Karpas-422 (cell line): ENCODE measurements around the gene GPC6. TPM values are rescaled to one million over a fixed set of nuclear protein-coding genes. Genes with fewer than 3 reads are reported as not detected.

Source experiments
- DNase-seq: peaks from one replicate; pipeline ENCODE4 v3.0.0-alpha.2; 2015
- H2AFZ ChIP-seq: fragments of 200-600 bp; sonication (generic); 2 replicates; pipeline ENCODE4 v1.6.1; 2014; ENCODE audit warnings: antibody characterized with exemption, low read length, mixed read lengths
- H3K27ac ChIP-seq: fragments of 200-600 bp; sonication (generic); 2 replicates; pipeline ENCODE4 v1.5.1; 2014; ENCODE audit warnings: mild to moderate bottlenecking, low read length, moderate library complexity
- H3K27me3 ChIP-seq: fragments of 200-600 bp; sonication (generic); 2 replicates; pipeline ENCODE4 v1.6.1; 2014; ENCODE audit warnings: low read length, mixed read lengths
- H3K36me3 ChIP-seq: fragments of 200-600 bp; sonication (generic); 2 replicates; pipeline ENCODE4 v1.6.1; 2014; ENCODE audit warnings: low read length, mixed read lengths; ENCODE audit not compliant: insufficient read depth
- H3K4me1 ChIP-seq: fragments of 200-600 bp; sonication (generic); 2 replicates; pipeline ENCODE4 v1.6.1; 2014; ENCODE audit warnings: mild to moderate bottlenecking, low read length, mixed read lengths
- H3K4me2 ChIP-seq: fragments of 200-600 bp; sonication (generic); 2 replicates; pipeline ENCODE4 v1.6.1; 2014; ENCODE audit warnings: low read length, low read depth, mild to moderate bottlenecking; ENCODE audit not compliant: poor library complexity, severe bottlenecking
- H3K4me3 ChIP-seq: fragments of 200-600 bp; sonication (generic); 2 replicates; pipeline ENCODE4 v1.5.1; 2014; ENCODE audit warnings: mild to moderate bottlenecking, antibody characterized with exemption, low read length, mixed read lengths
- H3K79me2 ChIP-seq: fragments of 200-600 bp; sonication (generic); 2 replicates; pipeline ENCODE4 v1.6.1; 2014; ENCODE audit warnings: mild to moderate bottlenecking, low read length, mixed read lengths
- H3K9ac ChIP-seq: fragments of 200-600 bp; sonication (generic); 2 replicates; pipeline ENCODE4 v1.6.0; 2014; ENCODE audit warnings: low read length
- H3K9me2 ChIP-seq: fragments of 200-600 bp; sonication (generic), shearing (Covaris generic); replicated peaks from 2 replicates; pipeline ENCODE4 v1.6.0; 2014; ENCODE audit warnings: mild to moderate bottlenecking, low read length, moderate library complexity; ENCODE audit not compliant: insufficient read depth
- H3K9me3 ChIP-seq: fragments of 300-700, 200-600 bp; sonication (generic); 2 replicates; pipeline ENCODE4 v1.6.1; 2014; ENCODE audit warnings: low read length, mixed read lengths
- H4K20me1 ChIP-seq: fragments of 200-600 bp; sonication (generic); 2 replicates; pipeline ENCODE4 v1.6.1; 2014; ENCODE audit warnings: mild to moderate bottlenecking, antibody characterized with exemption, low read length, low read depth; ENCODE audit not compliant: insufficient read depth
- total RNA-seq: library from RNA; depleted of rRNA; stranded (reverse); fragments of >200 nt; shearing (Covaris generic); gene quantifications from 2 replicates; pipeline ENCODE4 v1.2.3, GENCODE V29; 2014; ENCODE audit warnings: low replicate concordance

GPC6 gene
- total RNA-seq, 1 experiment from 2014 or later = not detected

GRCh38 chr13:93732186-93732585, 505.6 kb downstream of the GPC6 start:
- Histone ChIP-seq H3K4me2 (no peak overlapping the region), H3K79me2 (no peaks in the 10 kb centered on the region), H3K9ac (no peak overlapping the region), H3K4me3 (no peak overlapping the region), H3K9me3 (peaks cover 33% of the 10 kb centered on the region), H3K27ac (no peak overlapping the region), H2AFZ (no peak overlapping the region), H3K9me2 (no peaks in the 10 kb centered on the region), H3K4me1 (no peaks in the 10 kb centered on the region), H4K20me1 (no peaks in the 10 kb centered on the region), H3K36me3 (no peaks in the 10 kb centered on the region), H3K27me3 (no peaks in the 10 kb centered on the region)
- no peak for DNase-seq

DNA sequence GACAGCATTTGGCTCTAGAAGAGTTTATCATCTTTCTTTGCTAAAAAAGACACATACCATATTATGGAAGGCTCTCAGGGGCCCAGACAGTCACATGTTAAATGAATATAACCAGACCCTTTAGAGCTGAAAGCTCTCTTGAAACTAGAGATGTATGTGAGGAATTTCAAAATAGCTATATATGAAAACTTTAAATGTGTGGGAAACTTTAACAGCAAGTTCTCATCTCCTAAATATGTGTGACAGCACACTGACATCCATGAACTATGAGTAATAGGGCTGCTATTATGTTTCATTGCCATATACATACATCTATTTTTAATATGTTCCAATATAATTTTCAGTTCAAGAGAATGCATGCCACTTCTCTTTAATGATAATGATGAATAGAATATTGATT, 509.5 kb downstream of the GPC6 start:
- H3K27me3 ChIP-seq = no peaks in the 10 kb centered on the region
- no peaks in the 10 kb centered on the region for H3K36me3 ChIP-seq
- H2AFZ ChIP-seq = no peak overlapping the region
- H3K9me2 ChIP-seq = no peaks in the 10 kb centered on the region
- H3K27ac ChIP-seq = no peak overlapping the region
- no peak overlapping the region for H3K9ac ChIP-seq
- no peak for DNase-seq
- peaks cover 19% of the 10 kb centered on the region for H3K9me3 ChIP-seq
- no peak overlapping the region for H3K4me2 ChIP-seq
- no peaks in the 10 kb centered on the region for H3K4me1 ChIP-seq
- no peak overlapping the region for H3K4me3 ChIP-seq
- no peaks in the 10 kb centered on the region for H3K79me2 ChIP-seq
- no peaks in the 10 kb centered on the region for H4K20me1 ChIP-seq

DNA sequence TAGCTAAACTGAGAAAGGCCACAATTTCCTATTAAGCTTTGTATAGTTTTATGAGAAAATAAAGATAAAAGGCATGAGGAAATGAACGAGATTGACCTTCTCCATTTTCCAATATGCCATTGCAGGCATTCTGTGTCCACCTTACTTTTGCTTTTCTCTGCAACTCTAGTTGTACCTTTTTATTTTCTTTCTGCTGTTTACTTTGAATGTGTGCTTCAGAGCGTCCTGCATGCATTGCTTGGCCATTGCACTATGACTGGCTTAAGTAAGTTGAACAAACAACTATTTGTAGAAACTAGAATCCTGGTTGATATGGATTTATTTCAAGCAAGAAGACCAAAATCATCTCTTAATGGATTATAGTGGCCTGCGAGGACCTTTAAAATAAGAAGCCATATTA, 510.3 kb downstream of the GPC6 start:
- no peak overlapping the region for H3K27ac ChIP-seq
- H3K36me3 ChIP-seq = no peaks in the 10 kb centered on the region
- no peaks in the 10 kb centered on the region for H3K9me2 ChIP-seq
- H3K4me1 ChIP-seq = no peaks in the 10 kb centered on the region
- no peaks in the 10 kb centered on the region for H3K79me2 ChIP-seq
- H4K20me1 ChIP-seq = no peaks in the 10 kb centered on the region
- no peak for DNase-seq
- H3K4me3 ChIP-seq = no peak overlapping the region
- H2AFZ ChIP-seq = no peak overlapping the region
- H3K4me2 ChIP-seq = no peak overlapping the region
- H3K9ac ChIP-seq = no peak overlapping the region
- H3K9me3 ChIP-seq = peaks cover 17% of the 10 kb centered on the region
- no peaks in the 10 kb centered on the region for H3K27me3 ChIP-seq

- H3K4me3 ChIP-seq = no peak overlapping the region
Observed at GRCh38 chr13:93740334-93740733, 513.7 kb downstream of the GPC6 start.

DNA sequence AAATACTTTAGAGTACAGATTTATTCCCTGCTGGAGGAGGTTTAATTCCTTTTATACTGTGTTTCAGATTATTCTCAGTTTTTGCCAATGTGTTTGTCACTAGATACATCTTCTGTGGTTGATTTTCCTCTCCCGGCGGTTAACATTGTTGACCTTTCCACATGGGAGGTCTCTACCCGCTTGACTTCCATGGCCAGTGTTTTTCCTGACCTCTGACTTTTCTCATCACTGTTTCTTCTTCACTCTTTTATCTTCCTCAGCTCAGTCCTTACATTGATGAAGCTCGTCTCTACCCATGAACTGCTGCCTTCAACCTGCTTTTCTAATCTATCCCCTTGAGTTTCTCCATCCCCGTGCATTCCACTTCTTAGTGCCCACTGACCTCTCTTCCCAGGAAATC, 517.4 kb downstream of the GPC6 start:
- no peaks in the 10 kb centered on the region for H3K27me3 ChIP-seq
- no peak overlapping the region for H3K27ac ChIP-seq
- no peaks in the 10 kb centered on the region for H3K4me1 ChIP-seq
- H3K4me2 ChIP-seq = no peak overlapping the region
- no peaks in the 10 kb centered on the region for H4K20me1 ChIP-seq
- no peaks in the 10 kb centered on the region for H3K9me2 ChIP-seq
- H3K9me3 ChIP-seq = peaks cover 13% of the 10 kb centered on the region
- no peaks in the 10 kb centered on the region for H3K79me2 ChIP-seq
- no peaks in the 10 kb centered on the region for H3K36me3 ChIP-seq
- no peak overlapping the region for H2AFZ ChIP-seq
- H3K4me3 ChIP-seq = no peak overlapping the region
- DNase-seq = no peak
- no peak overlapping the region for H3K9ac ChIP-seq

More at GRCh38 chr13:93740334-93740733, 513.7 kb downstream of the GPC6 start:
- Histone ChIP-seq H3K79me2 (no peaks in the 10 kb centered on the region), H3K27me3 (no peaks in the 10 kb centered on the region), H3K4me2 (no peak overlapping the region), H3K4me1 (no peaks in the 10 kb centered on the region), H3K9me3 (peaks cover 13% of the 10 kb centered on the region), H3K27ac (no peak overlapping the region), H3K36me3 (no peaks in the 10 kb centered on the region), H4K20me1 (no peaks in the 10 kb centered on the region), H3K9ac (no peak overlapping the region), H3K9me2 (no peaks in the 10 kb centered on the region), H2AFZ (no peak overlapping the region)
- no peak for DNase-seq

GRCh38 chr13:93744886-93745285, 518.3 kb downstream of the GPC6 start:
- Histone ChIP-seq H4K20me1 (no peaks in the 10 kb centered on the region), H3K27me3 (no peaks in the 10 kb centered on the region), H3K4me1 (no peaks in the 10 kb centered on the region), H3K36me3 (no peaks in the 10 kb centered on the region), H3K79me2 (no peaks in the 10 kb centered on the region), H2AFZ (no peak overlapping the region), H3K9ac (no peak overlapping the region), H3K9me3 (peaks cover 13% of the 10 kb centered on the region), H3K4me3 (no peak overlapping the region), H3K4me2 (no peak overlapping the region), H3K9me2 (no peaks in the 10 kb centered on the region), H3K27ac (no peak overlapping the region)
- no peak for DNase-seq

- Histone ChIP-seq H3K9me3 (peaks cover 17% of the 10 kb centered on the region), H3K9ac (no peak overlapping the region), H3K9me2 (no peaks in the 10 kb centered on the region), H3K79me2 (no peaks in the 10 kb centered on the region), H4K20me1 (no peaks in the 10 kb centered on the region), H3K27ac (no peak overlapping the region), H3K4me2 (no peak overlapping the region), H3K4me1 (no peaks in the 10 kb centered on the region), H3K27me3 (no peaks in the 10 kb centered on the region), H2AFZ (no peak overlapping the region), H3K4me3 (no peak overlapping the region), H3K36me3 (no peaks in the 10 kb centered on the region)
- no peak for DNase-seq
Observed at GRCh38 chr13:93745884-93746283, 519.3 kb downstream of the GPC6 start.

DNA sequence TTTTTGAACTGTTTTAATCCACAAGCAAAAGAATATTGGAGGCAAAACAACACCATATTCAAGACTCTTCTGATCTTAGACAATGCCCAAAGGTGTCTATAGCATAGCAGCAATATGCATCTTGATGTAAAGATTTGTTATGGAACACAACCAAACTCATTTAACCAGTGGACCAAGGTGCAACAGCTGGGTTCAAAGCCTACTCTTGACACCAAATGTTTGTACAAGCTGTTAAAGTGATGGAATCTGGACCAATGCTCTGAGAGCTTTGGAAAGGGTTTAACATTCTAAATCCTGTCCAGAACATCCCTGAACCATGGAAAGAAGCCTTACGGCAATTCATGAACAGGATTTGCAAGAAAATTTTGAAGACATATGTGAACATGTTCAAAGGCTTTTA, 520.0 kb downstream of the GPC6 start:
- Histone ChIP-seq H3K9me2 (no peaks in the 10 kb centered on the region), H3K27me3 (no peaks in the 10 kb centered on the region), H3K9me3 (peaks cover 19% of the 10 kb centered on the region), H3K36me3 (no peaks in the 10 kb centered on the region), H3K79me2 (no peaks in the 10 kb centered on the region), H3K4me2 (no peak overlapping the region), H3K9ac (no peak overlapping the region), H3K4me3 (no peak overlapping the region), H3K27ac (no peak overlapping the region), H4K20me1 (no peaks in the 10 kb centered on the region), H2AFZ (no peak overlapping the region), H3K4me1 (no peaks in the 10 kb centered on the region)
- no peak for DNase-seq

GRCh38 chr13:93750676-93751075, 524.1 kb downstream of the GPC6 start:
- no peaks in the 10 kb centered on the region for H3K4me1 ChIP-seq
- H3K9ac ChIP-seq = no peak overlapping the region
- H3K9me2 ChIP-seq = no peaks in the 10 kb centered on the region
- H2AFZ ChIP-seq = no peak overlapping the region
- H3K4me3 ChIP-seq = no peak overlapping the region
- peaks cover 24% of the 10 kb centered on the region for H3K9me3 ChIP-seq
- no peaks in the 10 kb centered on the region for H3K27me3 ChIP-seq
- no peak for DNase-seq
- no peaks in the 10 kb centered on the region for H3K36me3 ChIP-seq
- no peak overlapping the region for H3K27ac ChIP-seq
- H3K79me2 ChIP-seq = no peaks in the 10 kb centered on the region
- no peak overlapping the region for H3K4me2 ChIP-seq
- no peaks in the 10 kb centered on the region for H4K20me1 ChIP-seq
